IMR-90 (cell line): Measurements from ENCODE around the gene ZFAND2A.
A peak's percentile ranks its signal among the peaks of the same experiment; 100 is the strongest.

Experiments
- MAZ ChIP-seq: IDR thresholded peaks from 2 replicates; pipeline ENCODE4 v1.6.1; 2012; ENCODE audit warnings: low read depth, mild to moderate bottlenecking, low read length, improper control_type of control experiment, moderate library complexity, borderline replicate concordance
- RFX5 ChIP-seq: IDR thresholded peaks from 2 replicates; pipeline ENCODE4 v1.8.0; 2012; ENCODE audit warnings: low read depth, mild to moderate bottlenecking, low read length, moderate library complexity
- TF ChIP-seq, protein P1 (sequence below): conservative IDR thresholded peaks from 2 replicates; pipeline ENCODE4 v1.5.1; 2012; ENCODE audit warnings: mild to moderate bottlenecking, low read depth, low read length, improper control_type of control experiment

DNA sequence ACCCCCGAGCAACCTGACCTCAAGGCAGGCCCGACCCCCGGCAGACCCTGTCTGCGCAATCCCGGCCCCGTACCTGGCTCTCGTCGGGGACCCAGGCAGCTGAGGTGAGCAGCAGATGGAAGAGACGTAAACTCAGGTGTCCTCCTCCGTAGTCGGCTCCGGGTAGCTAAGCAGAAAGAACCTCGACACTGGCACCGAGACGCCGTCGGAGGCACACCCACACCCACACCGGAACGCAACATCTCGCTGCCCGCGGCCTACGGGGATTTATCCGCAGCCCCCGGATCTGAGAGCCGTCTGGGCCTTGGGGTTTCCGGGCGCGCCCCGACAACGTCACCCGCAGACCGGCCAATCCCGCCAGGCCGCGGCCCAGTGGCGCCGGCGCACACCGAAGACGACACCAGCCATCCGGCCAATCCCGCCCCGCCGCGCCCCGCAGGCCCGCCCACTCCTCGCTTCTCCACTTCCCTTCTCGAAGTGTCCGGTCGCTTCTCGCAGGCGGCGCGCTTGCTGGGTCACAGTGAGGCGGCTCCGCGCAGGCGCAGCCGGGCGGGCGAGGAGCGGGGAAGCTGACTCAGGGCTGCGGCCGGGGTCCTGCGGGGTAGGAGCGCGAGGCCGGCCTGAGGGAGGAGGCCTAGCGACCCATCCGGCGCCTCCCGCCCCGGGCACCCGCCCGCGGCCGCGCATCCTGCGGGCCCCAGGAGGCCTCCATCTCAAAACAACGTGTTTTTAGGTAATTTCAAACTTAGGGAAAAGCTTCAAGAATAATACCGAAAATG lies at the start of gene ZFAND2A:
- TF ChIP-seq, protein P1, sequence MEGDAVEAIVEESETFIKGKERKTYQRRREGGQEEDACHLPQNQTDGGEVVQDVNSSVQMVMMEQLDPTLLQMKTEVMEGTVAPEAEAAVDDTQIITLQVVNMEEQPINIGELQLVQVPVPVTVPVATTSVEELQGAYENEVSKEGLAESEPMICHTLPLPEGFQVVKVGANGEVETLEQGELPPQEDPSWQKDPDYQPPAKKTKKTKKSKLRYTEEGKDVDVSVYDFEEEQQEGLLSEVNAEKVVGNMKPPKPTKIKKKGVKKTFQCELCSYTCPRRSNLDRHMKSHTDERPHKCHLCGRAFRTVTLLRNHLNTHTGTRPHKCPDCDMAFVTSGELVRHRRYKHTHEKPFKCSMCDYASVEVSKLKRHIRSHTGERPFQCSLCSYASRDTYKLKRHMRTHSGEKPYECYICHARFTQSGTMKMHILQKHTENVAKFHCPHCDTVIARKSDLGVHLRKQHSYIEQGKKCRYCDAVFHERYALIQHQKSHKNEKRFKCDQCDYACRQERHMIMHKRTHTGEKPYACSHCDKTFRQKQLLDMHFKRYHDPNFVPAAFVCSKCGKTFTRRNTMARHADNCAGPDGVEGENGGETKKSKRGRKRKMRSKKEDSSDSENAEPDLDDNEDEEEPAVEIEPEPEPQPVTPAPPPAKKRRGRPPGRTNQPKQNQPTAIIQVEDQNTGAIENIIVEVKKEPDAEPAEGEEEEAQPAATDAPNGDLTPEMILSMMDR, result no peak
- TF ChIP-seq MAZ (0 out of 2 replicates have a peak, but pooled peaks have one; percentile 17), RFX5 (no peak)
